Tibial nerve (tissue), 4 donors: ENCODE data around the gene SLC27A1. TPM values are rescaled to one million over a fixed set of nuclear protein-coding genes. Genes with fewer than 3 reads are reported as not detected.

Experiments used
- DNase-seq, 2 donors: peaks; one replicate each; pipeline ENCODE4 v3.0.0-alpha.2; 2019; ENCODE audit warnings: low spot score in 2 of 2
- H3K27ac ChIP-seq, 4 donors: fragments of 200-600 bp; sonication (generic) in 3 of 4; one replicate each; pipeline ENCODE4 v1.5.1; 2017 to 2019; ENCODE audit warnings: mild to moderate bottlenecking in 1 of 4
- H3K27me3 ChIP-seq, 2 donors: fragments of 200-600 bp; sonication (generic) in 1 of 2; one replicate each; pipeline versions ENCODE4 v1.5.1 to v1.6.0; 2017 to 2019
- H3K36me3 ChIP-seq, 3 donors: fragments of 200-600 bp; sonication (generic); one replicate each; pipeline ENCODE4 v1.5.1; 2018 to 2019
- H3K4me1 ChIP-seq, 4 donors: fragments of 200-600 bp; sonication (generic) in 3 of 4; one replicate each; pipeline ENCODE4 v1.5.1; 2017 to 2019
- H3K4me3 ChIP-seq, 4 donors: fragments of 200-600 bp; sonication (generic) in 3 of 4; one replicate each; pipeline ENCODE4 v1.5.1; 2017 to 2019; ENCODE audit warnings: mild to moderate bottlenecking in 1 of 4, moderate library complexity in 1 of 4
- H3K9me3 ChIP-seq, 4 donors: fragments of 200-600 bp; sonication (generic) in 3 of 4; one replicate each; pipeline ENCODE4 v1.5.1; 2017 to 2019
- EP300 ChIP-seq, 2 donors: sonication (generic); formaldehyde crosslinking; IDR thresholded peaks; one replicate each; pipeline ENCODE4 v1.6.1; 2017; ENCODE audit warnings: antibody characterized with exemption in 2 of 2, mild to moderate bottlenecking in 1 of 2
- POLR2A ChIP-seq, 2 donors: fragments of 450-650 bp; IDR thresholded peaks; one replicate each; pipeline ENCODE4 v1.6.1; 2017; ENCODE audit warnings: antibody characterized with exemption in 2 of 2, mild to moderate bottlenecking in 2 of 2, moderate library complexity in 2 of 2
- WGBS, 2 donors: methylation state at CpG; one replicate each; pipeline ENCODE4 v1.1.5; 2018; 5-methylcytosine and 5-hydroxymethylcytosine counted together
- total RNA-seq, 4 donors: library from RNA; depleted of rRNA; stranded (reverse); fragments of >200 nt; gene quantifications; one replicate each; pipeline ENCODE4 v1.1.0, GENCODE V29; 2016
- TF ChIP-seq, protein P1 (sequence below), 5 experiments: fragments of 200-600 bp in 3 of 5; fragments of 450-650 bp in 2 of 5; sonication (generic) in 3 of 5; IDR thresholded peaks; one replicate each; pipeline ENCODE4 v1.5.1; 2016 to 2019; ENCODE audit warnings: antibody characterized with exemption in 5 of 5, mild to moderate bottlenecking in 3 of 5, moderate library complexity in 2 of 5

The SLC27A1 gene
- total RNA-seq, 4 donors from 2014 or later, result 30.6 to 69.3 (median 55.9) TPM

DNA sequence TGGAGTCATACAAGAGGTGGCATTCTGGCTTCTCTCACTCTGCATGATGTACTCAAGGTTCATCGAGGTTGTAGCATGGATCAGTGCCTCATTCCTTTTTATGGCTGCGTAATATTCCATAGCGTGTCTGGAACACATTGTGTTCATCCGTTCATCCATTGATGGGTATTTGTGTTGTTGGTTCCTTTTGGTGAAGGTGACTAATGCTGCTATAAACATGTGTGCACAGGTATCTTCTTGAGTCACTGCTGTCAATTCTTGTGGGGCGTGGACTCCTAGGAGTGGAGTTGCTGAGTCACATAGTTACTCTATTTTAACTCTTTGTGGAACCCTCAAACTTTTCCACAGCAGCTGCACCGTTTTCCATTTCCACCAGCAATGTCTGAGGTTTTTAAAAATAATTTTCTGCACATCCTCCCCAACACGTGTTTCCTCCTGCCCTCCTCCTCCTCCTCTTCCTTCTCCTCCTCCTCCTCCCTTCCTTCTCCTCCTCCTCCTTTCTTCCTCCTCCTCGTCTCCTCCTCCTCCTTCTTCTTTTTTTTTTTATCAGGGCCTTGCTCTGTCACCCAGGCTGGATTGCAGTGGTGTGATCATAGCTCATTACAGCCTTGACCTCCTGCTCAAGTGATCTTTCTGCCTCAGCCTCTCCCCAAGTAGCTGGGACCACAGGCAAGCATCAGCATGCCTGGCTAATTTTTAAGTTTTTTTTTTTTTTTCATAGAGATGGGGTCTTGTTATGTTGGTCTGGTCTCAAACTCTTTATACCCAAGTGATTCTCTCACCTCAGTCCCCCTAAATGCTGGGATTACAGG, 19.9 kb upstream of the SLC27A1 start:
- 64 to 69% methylated on average over 8 of the region's 8 CpGs for WGBS, 2 donors
- TF ChIP-seq EP300 (IDR thresholded peaks at IDR 0.05) (no peak), POLR2A (IDR thresholded peaks at IDR 0.05) (no peak)
- TF ChIP-seq, protein P1, sequence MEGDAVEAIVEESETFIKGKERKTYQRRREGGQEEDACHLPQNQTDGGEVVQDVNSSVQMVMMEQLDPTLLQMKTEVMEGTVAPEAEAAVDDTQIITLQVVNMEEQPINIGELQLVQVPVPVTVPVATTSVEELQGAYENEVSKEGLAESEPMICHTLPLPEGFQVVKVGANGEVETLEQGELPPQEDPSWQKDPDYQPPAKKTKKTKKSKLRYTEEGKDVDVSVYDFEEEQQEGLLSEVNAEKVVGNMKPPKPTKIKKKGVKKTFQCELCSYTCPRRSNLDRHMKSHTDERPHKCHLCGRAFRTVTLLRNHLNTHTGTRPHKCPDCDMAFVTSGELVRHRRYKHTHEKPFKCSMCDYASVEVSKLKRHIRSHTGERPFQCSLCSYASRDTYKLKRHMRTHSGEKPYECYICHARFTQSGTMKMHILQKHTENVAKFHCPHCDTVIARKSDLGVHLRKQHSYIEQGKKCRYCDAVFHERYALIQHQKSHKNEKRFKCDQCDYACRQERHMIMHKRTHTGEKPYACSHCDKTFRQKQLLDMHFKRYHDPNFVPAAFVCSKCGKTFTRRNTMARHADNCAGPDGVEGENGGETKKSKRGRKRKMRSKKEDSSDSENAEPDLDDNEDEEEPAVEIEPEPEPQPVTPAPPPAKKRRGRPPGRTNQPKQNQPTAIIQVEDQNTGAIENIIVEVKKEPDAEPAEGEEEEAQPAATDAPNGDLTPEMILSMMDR (IDR thresholded peaks at IDR 0.05), result no peak
- DNase-seq, result no peak
- peaks cover 0 to 30% (median 7%) of the 10 kb centered on the region in 4 donors for H3K4me1 ChIP-seq
- H3K4me3 ChIP-seq, result no peak overlapping the region
- H3K9me3 ChIP-seq, result no peaks in the 10 kb centered on the region
- H3K27me3 ChIP-seq, result peaks cover 0 to 42% of the 10 kb centered on the region in 2 donors
- H3K27ac ChIP-seq, result no peak overlapping the region
- no peaks in the 10 kb centered on the region for H3K36me3 ChIP-seq

DNA sequence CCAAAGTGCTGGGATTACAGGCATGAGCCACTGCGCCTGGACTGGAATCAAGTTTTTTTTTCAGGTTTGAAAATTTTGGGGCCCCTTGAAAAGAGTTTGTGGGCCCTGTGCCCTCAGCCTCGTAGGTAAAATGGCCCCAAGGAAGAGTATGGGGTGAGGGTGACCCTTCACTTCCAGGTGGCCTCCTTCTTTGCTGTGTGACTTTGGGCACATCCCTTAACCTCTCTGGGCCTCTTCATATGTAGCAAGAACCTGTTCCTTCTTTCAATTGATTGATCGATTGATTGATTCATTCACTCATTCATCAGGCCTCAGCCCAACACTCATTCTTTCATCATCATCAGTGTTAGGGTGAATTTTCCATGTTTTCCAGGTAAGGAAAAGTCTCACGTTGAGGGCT, 18.5 kb upstream of the SLC27A1 start:
- H3K27me3 ChIP-seq, result peaks cover 0 to 56% of the 10 kb centered on the region in 2 donors
- no peak for TF ChIP-seq EP300 (IDR thresholded peaks at IDR 0.05)
- TF ChIP-seq POLR2A (IDR thresholded peaks at IDR 0.05), result no peak
- TF ChIP-seq, protein P1 (IDR thresholded peaks at IDR 0.05), result no peak

DNA sequence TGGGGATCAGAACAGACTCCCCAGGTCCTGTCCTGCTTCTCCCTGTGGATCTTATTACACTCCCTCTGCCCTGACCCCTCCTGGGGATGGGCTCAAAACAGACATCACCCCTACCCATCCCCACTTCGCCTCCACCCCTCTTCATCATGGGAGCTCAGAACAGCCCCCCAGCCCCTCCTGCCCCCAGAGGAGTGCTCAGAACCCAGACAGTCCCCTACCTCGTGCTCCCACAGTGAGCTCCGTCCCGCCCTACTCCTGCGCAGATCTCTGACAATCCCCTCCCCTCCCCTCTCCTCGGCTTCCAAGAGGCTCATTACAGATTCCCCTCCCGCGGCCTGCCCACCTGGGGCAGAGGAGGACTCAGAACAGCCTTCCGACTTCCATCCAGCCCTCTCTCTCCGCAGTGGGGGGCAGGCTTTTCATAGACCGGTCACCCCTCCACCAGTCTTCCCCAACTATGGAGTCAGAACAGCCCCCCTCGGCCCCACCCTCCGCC, 15.7 kb upstream of the SLC27A1 start:
- TF ChIP-seq POLR2A (IDR thresholded peaks at IDR 0.05) (no peak), EP300 (IDR thresholded peaks at IDR 0.05) (no peak)
- TF ChIP-seq, protein P1 (IDR thresholded peaks at IDR 0.05), result no peak
- 10 to 12% methylated on average over 12 to 13 of the region's 13 CpGs for WGBS, 2 donors
- Histone ChIP-seq H3K4me3 (no peak overlapping the region), H3K27me3 (peaks cover 0 to 77% of the 10 kb centered on the region in 2 donors), H3K36me3 (no peaks in the 10 kb centered on the region), H3K4me1 (peaks cover 0 to 20% (median 2%) of the 10 kb centered on the region in 4 donors), H3K9me3 (no peaks in the 10 kb centered on the region), H3K27ac (no peak overlapping the region)
- no peak for DNase-seq

More for the DNA sequence above, 18.5 kb upstream of the SLC27A1 start:
- no peak overlapping the region for H3K27ac ChIP-seq
- H3K4me1 ChIP-seq, result peaks cover 0 to 34% (median 9%) of the 10 kb centered on the region in 4 donors
- WGBS, 2 donors, result 89% methylated on average over 4 of the region's 4 CpGs
- no peaks in the 10 kb centered on the region for H3K9me3 ChIP-seq
- no peak overlapping the region for H3K4me3 ChIP-seq
- DNase-seq, result no peak
- H3K36me3 ChIP-seq, result no peaks in the 10 kb centered on the region

DNA sequence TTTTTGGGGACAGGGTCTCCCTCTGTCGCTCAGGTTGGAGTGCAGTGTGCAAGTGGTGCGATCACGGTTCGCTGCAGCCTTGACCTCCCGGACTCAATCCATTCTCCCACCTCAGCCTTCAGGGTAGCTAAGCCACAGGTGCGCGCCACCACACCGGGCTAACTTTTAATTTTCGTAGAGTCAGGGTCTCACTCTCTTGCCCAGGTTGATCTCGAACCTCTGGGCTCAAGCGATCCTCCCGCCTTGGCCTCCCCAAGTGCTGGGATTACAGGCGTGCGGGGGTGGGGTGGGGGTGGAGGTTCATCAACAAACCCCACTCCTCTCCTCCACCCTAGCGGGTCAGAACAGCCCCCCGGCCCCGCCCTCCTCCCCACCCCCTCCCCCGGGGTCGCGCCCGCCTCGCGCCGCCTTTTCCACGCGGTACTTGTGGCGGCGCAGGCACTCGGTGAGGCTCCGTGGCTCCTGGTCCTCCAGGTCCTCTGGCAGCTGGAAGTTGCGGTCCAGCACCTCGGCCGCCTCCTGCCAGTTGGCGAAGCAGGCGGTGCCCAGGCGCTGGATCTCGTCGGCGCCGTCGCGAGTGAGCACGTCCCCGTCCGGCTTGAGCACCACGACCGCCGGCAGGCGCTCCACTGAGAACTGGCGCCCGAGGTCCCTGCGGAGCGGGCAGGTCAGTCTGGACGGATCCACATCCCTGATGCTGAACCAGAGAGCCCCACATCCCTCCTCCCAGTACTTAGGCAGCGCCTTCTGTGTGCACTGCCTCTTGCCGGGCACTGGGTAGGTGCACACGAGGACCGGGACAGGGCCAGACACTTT, 14.8 kb upstream of the SLC27A1 start:
- 21 to 25% methylated on average over 26 of the region's 58 CpGs for WGBS, 2 donors

More for the DNA sequence above, 14.8 kb upstream of the SLC27A1 start:
- no peak overlapping the region for H3K4me3 ChIP-seq
- H3K4me1 ChIP-seq, result peaks cover 0 to 20% (median 2%) of the 10 kb centered on the region in 4 donors
- no peak overlapping the region for H3K27ac ChIP-seq
- DNase-seq, result no peak
- H3K36me3 ChIP-seq, result no peaks in the 10 kb centered on the region
- TF ChIP-seq, protein P1 (IDR thresholded peaks at IDR 0.05), result no peak
- TF ChIP-seq POLR2A (IDR thresholded peaks at IDR 0.05) (no peak), EP300 (IDR thresholded peaks at IDR 0.05) (no peak)
- no peaks in the 10 kb centered on the region for H3K9me3 ChIP-seq
- H3K27me3 ChIP-seq, result peaks cover 0 to 81% of the 10 kb centered on the region in 2 donors
